Colonic mucosa (tissue), 4 donors: ENCODE results near the gene TSPAN13. TPM values are rescaled to one million over a fixed set of nuclear protein-coding genes. Genes with fewer than 3 reads are reported as not detected.

Experiments used
- DNase-seq: peaks from one replicate; pipeline ENCODE4 v3.0.0-alpha.2; 2020
- H3K27ac ChIP-seq: fragments of 200-600 bp; one replicate; pipeline ENCODE4 v1.8.0; 2021
- H3K27me3 ChIP-seq: fragments of 200-600 bp; one replicate; pipeline ENCODE4 v1.8.0; 2021
- H3K36me3 ChIP-seq: fragments of 200-600 bp; one replicate; pipeline ENCODE4 v1.8.0; 2021
- H3K4me1 ChIP-seq: fragments of 200-600 bp; one replicate; pipeline ENCODE4 v1.8.0; 2021; ENCODE audit warnings: mild to moderate bottlenecking
- H3K4me3 ChIP-seq: fragments of 200-600 bp; one replicate; pipeline ENCODE4 v1.8.0; 2021
- H3K9ac ChIP-seq, 2 donors: one replicate each; pipeline ENCODE4 v1.7.0; 2013; ENCODE audit warnings: control low read depth in 2 of 2, low read depth in 2 of 2, low read length in 2 of 2
- H3K9me3 ChIP-seq: fragments of 200-600 bp; one replicate; pipeline ENCODE4 v1.8.0; 2021
- intact Hi-C: fragments of 100-400 bp; cut with DNase I; formaldehyde crosslinking; loops from one replicate; pipeline ENCODE4 v1.14.1; 2022
- total RNA-seq, 2 donors: library from RNA; stranded (reverse); fragmentation: NEBNext Ultra II Directional in 1 of 2; extraction: Animal tissue kit (Norgen Biotek cat#: 25700) in 1 of 2; gene quantifications; one replicate each; pipeline ENCODE4 v1.2.1, GENCODE V29; 2021
- TF ChIP-seq, protein P1 (sequence below): fragments of 200-600 bp; IDR thresholded peaks from one replicate; pipeline ENCODE4 v1.8.0; 2022; ENCODE audit warnings: antibody characterized with exemption, mild to moderate bottlenecking
- donor health status: healthy.
- donor health status: DM: no; HTN: no; CAD: no.
- donor health status: DM: no; HTN: no; CAD: no.

Gene TSPAN13
- total RNA-seq, 2 donors from 2014 or later = 151 to 156 TPM

DNA sequence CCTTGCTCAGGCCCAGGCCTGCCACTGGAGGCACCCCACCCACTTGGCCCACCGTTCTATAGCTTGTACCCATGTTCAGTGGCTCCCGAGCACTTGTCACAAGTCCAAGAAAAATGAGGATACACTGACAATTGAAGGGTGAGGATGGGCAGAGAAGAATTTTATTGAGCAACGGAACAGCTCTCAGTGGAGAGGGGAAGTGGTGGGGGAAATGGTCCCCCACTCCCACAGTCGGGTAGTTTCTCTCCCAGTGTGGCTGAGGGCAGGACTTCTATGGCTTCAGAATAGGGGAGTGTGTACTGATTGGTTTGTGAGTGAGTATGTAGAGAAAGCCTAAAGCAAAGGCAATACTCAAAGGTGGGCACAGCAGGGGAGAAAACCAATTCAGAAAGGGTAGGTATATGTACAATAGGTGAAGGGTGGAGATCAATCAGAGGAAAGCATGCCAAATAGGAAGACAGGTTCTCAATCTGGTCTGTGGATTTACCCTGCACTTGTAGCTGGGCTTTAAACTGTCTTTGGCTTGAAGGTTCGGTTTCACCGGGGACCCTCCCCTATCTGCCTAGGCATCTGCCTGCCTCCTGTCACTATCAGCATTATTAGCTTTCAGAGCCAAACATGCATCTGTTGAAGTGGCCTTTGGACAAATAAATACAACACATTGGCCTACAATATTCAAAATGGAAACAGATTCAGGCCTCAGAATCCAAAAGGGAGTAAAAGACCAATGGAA is 8.9 kb upstream of the TSPAN13 start:
- no peaks in the 10 kb centered on the region for H3K9me3 ChIP-seq
- no peak overlapping the region for H3K27ac ChIP-seq
- H3K27me3 ChIP-seq = no peaks in the 10 kb centered on the region
- TF ChIP-seq, protein P1, sequence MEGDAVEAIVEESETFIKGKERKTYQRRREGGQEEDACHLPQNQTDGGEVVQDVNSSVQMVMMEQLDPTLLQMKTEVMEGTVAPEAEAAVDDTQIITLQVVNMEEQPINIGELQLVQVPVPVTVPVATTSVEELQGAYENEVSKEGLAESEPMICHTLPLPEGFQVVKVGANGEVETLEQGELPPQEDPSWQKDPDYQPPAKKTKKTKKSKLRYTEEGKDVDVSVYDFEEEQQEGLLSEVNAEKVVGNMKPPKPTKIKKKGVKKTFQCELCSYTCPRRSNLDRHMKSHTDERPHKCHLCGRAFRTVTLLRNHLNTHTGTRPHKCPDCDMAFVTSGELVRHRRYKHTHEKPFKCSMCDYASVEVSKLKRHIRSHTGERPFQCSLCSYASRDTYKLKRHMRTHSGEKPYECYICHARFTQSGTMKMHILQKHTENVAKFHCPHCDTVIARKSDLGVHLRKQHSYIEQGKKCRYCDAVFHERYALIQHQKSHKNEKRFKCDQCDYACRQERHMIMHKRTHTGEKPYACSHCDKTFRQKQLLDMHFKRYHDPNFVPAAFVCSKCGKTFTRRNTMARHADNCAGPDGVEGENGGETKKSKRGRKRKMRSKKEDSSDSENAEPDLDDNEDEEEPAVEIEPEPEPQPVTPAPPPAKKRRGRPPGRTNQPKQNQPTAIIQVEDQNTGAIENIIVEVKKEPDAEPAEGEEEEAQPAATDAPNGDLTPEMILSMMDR = no peak
- no peak overlapping the region for H3K4me3 ChIP-seq
- no peaks in the 10 kb centered on the region for H3K36me3 ChIP-seq
- H3K4me1 ChIP-seq = no peaks in the 10 kb centered on the region
- no peak overlapping the region for H3K9ac ChIP-seq
- intact Hi-C loops = no loop called here
- no peak for DNase-seq

GRCh38 chr7:16745645-16746044 is 7.9 kb upstream of the TSPAN13 start:
- Histone ChIP-seq H3K4me1 (no peaks in the 10 kb centered on the region), H3K27ac (no peak overlapping the region), H3K4me3 (no peak overlapping the region), H3K9me3 (no peaks in the 10 kb centered on the region), H3K9ac (no peak overlapping the region), H3K36me3 (no peaks in the 10 kb centered on the region), H3K27me3 (no peaks in the 10 kb centered on the region)
- DNase-seq = no peak
- TF ChIP-seq, protein P1 = no peak
- intact Hi-C loops = no loop called here

DNA sequence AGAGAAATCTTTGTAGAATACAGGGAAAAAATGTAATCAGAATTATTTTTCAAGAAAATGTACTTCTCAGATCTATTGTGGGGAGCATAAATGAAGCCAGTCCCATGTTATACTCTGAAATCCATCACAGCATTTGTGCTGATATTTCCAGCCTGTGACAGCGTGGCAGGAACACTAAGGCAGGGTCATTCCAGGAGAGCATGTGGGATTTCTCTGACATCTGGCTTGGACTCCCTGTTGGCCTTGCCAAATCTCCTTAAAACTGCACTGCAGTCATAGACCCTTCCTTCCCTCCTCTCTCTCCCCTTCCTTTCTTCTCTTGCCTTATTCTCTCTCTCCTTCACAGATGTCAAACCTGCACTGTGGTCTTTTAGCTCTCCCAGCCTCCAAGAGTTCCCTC is 6.5 kb upstream of the TSPAN13 start:
- no peak for DNase-seq
- H3K9me3 ChIP-seq = no peaks in the 10 kb centered on the region
- intact Hi-C loops = no loop called here
- H3K27ac ChIP-seq = no peak overlapping the region
- H3K27me3 ChIP-seq = no peaks in the 10 kb centered on the region
- TF ChIP-seq, protein P1 = no peak
- H3K4me1 ChIP-seq = no peaks in the 10 kb centered on the region
- no peak overlapping the region for H3K9ac ChIP-seq
- H3K36me3 ChIP-seq = no peaks in the 10 kb centered on the region
- H3K4me3 ChIP-seq = no peak overlapping the region

- intact Hi-C loops = no loop called here
- Histone ChIP-seq H3K27me3 (no peaks in the 10 kb centered on the region), H3K9me3 (no peaks in the 10 kb centered on the region), H3K4me1 (no peaks in the 10 kb centered on the region), H3K36me3 (no peaks in the 10 kb centered on the region), H3K4me3 (peak overlapping the region; percentile 87), H3K9ac (peak overlapping the region; percentile 57 to 90), H3K27ac (peak overlapping the region; percentile 83)
- DNase-seq = peak; percentile 62
- TF ChIP-seq, protein P1 = no peak
Observed at GRCh38 chr7:16753932-16754855, 639 bp downstream of the TSPAN13 start.

DNA sequence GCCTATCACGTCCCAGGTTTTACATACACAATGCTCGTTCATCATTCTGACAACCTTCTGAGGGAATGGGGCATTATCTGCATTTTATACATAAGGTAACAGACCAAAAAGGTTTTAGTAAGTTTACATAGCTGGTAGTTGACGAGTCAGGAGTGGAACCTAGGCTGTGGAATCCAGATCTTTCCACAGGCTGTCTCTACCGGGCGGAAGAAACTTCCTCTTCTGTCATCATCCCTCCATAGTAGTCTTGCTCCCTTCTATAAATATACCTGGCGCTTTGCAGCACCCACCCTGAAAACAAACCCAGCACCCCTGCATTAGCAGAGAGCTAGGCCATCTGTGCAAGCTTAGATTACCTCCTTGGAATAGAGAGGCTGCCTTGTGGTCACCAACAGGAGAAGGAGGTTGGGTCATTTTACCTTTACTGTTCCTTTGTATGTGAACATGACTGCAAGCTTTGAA is 1.3 kb downstream of the TSPAN13 start:
- peak overlapping the region; percentile 87 for H3K4me3 ChIP-seq

More for the DNA sequence above, 1.3 kb downstream of the TSPAN13 start:
- no peaks in the 10 kb centered on the region for H3K27me3 ChIP-seq
- H3K9me3 ChIP-seq = no peaks in the 10 kb centered on the region
- peak overlapping the region; percentile 83 for H3K27ac ChIP-seq
- intact Hi-C loops = no loop called here
- H3K36me3 ChIP-seq = no peaks in the 10 kb centered on the region
- peak overlapping the region; percentile 57 to 90 for H3K9ac ChIP-seq
- H3K4me1 ChIP-seq = no peaks in the 10 kb centered on the region
- TF ChIP-seq, protein P1 = no peak
- DNase-seq = peak; percentile 52
